GM12872 (cell line): ENCODE results near the gene GALNT7.

Source experiments
- CTCF ChIP-seq: IDR thresholded peaks from 3 replicates; pipeline ENCODE4 v1.5.1; 2011; ENCODE audit warnings: low read depth, mild to moderate bottlenecking, low read length, moderate library complexity; ENCODE audit not compliant: insufficient read depth

Gene GALNT7

DNA sequence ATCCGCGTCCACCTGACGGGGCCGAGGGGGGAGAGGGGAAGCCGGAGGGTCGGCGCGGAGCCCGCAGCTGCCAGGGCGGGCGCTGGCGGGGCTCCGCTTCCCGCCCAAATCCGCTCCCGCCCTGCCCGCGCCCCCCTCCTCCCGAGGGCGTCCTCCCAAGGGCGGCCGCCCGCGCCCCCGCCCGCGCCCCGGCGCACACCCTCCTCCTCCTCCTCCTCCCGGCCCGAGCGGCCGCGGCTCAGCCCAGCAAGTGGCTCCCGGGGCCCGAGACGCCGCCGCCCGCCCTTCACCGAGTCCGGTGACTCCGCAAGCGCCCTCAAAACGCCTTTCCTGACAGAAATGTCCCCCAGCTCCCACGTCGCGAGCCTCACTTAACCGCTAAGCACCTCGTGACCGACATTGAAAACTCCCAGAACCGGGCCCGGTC lies 165.1 kb downstream of the GALNT7 start:
- no peak for TF ChIP-seq CTCF

DNA sequence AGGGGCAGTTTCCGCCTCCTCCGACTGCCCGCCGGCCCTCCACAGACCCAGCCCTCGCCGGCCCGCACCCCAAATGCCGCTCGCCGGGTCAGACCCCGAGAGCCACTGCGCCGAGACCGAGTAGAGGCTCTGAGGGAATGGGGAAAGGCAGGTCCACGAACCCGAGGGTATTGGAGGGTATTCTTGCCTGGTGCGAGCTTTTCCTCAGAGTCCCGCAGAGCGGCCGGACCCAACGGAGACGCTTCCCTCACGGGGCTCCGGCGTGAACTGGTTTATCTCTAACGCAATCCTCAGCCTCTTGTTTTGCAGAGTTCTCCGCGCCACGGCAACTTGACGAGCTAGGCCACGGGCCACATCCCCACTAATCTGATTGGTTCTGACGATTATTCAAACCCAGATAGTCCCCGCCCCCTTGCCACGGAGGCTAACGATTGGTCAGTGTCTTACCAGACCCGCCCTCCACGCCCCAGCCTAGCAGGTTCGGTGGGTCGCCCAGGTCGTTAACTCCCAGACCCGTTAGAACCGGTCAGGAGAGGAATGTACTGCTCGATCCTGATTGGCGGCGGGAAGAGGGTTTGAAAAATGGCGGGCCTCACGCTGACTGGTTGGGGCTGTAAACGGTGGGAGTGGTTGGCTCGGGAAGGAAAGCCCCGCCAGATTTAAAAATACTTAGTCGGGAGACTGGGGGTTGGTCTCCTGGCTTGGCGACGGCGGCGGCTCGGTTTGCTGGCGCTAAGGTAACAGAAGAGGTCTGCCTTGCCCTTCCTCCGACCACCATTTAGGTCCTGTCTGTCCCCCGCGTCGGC lies 165.7 kb downstream of the GALNT7 start, which contains the start of gene HMGB2:
TSS of gene HMGB2 (minus strand) at position 274 of the 806 bp plus-strand sequence. CDS start 709 bp downstream, outside the sequence.
- TF ChIP-seq CTCF, result no peak

DNA sequence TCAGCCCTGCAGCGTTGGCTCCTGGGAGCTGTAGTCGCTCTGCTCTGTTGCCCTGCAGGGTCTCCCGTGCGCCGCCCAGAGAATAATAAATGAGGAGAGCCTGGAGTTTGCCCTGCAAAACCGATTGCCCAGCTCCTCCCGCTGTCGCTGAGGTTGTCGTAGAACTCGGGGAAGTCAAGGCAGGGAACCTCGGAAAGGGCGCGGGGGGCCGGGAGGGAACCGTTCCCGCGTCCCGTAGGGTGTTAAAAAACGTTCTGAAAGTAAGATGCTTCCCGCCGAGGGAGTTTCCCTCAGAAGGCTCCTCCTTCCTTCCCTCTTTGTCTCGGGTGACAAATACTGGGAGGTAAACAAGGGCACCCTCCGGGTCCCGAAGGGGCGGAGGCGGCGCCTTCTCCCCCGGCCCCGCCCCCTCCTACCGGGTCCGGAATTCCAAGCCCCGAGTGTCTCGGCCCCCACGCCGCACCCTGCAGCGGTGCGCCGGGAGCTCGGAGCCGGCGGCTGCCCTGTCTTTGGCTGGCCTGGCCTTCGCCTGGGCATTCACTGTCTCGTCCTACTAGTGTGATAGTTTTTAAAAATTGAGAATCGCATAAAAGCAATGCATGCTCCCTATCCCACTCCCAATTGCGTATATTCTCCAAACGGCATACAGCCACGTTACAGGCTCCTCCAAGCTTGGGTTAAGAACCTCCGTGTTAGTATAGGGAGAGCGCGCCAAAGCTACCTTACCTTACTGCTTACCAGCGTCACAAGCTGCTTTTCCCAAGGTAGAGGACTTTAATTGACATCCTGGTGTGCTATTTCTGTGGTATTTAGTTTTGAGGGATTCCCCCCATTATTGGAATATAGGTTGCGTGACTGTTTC lies 166.5 kb downstream of the GALNT7 start:
- TF ChIP-seq CTCF, result no peak

DNA sequence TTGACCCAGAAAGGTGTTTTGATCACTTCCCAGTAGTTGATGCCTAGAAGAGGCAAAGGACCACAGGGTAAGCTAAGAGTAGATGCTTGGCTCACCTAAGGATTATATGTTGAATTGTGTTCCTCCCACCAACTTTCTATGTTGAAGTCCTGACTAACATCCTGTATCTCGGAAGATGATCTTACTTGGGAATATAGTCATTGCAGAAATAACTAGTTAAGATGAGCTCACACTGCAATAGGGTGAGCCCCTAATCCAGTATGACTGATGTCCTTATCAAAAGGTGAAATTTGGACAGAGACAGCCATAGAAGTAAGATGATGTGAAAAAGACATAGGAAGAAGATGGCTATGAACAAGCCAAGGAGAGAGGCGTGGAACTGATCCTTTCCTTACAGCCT lies 168.9 kb downstream of the GALNT7 start:
- no peak for TF ChIP-seq CTCF

GRCh38 chr4:173343832-173344397 lies 175.3 kb downstream of the GALNT7 start:
- TF ChIP-seq CTCF, result no peak

DNA sequence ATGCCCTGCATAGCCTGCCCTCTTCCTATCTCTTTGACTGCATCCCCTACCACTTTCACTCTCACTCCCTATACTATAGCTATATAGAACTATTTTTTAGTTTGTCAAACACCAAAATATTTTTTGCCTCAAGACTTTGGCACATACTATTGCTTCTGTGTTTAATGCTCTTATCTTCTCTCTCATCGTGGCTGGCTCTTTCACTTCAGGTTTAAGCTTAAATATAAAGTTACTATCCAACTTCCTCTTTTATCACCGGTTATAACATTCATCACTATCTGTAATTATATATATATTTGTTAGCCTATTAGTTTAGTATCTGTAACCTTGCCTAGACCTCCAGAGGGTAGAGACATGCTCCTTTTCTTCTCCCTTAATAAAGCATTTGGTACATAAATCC lies 177.0 kb downstream of the GALNT7 start:
- TF ChIP-seq CTCF, result no peak

GRCh38 chr4:173346074-173346473 lies 177.5 kb downstream of the GALNT7 start:
- no peak for TF ChIP-seq CTCF
